HG03558 (cell line): ENCODE data around the gene UNC13C.

ENCODE experiments used
- ATAC-seq: cut with Tn5 transposase; IDR thresholded peaks from one replicate; pipeline ENCODE4 v1.9.1; 2021; ENCODE audit warnings: moderate number of reproducible peaks; ENCODE audit not compliant: unreplicated experiment; ENCODE audit errors: extremely low read depth

Gene UNC13C

GRCh38 chr15:54605556-54605955 is 627.3 kb downstream of the UNC13C start:
- no peak for ATAC-seq

- no peak for ATAC-seq
These were observed 630.9 kb downstream of the UNC13C start for GRCh38 chr15:54608876-54609835.

- no peak for ATAC-seq
These were observed 639.9 kb downstream of the UNC13C start for GRCh38 chr15:54618120-54618519.

- ATAC-seq: no peak
These were observed 640.9 kb downstream of the UNC13C start for GRCh38 chr15:54619180-54619579.

- ATAC-seq: no peak
These were observed 642.7 kb downstream of the UNC13C start for GRCh38 chr15:54620916-54621315.

- ATAC-seq: no peak
These were observed 657.9 kb downstream of the UNC13C start for GRCh38 chr15:54636147-54636546.

- ATAC-seq: no peak
These were observed 660.4 kb downstream of the UNC13C start for GRCh38 chr15:54638666-54639065.

- ATAC-seq: no peak
These were observed 662.6 kb downstream of the UNC13C start for GRCh38 chr15:54640873-54641272.

GRCh38 chr15:54644796-54645195 is 666.6 kb downstream of the UNC13C start:
- ATAC-seq: no peak

- no peak for ATAC-seq
These were observed 681.4 kb downstream of the UNC13C start for GRCh38 chr15:54659646-54660045.

GRCh38 chr15:54660356-54660755 is 682.1 kb downstream of the UNC13C start:
- ATAC-seq: no peak

- ATAC-seq: no peak
These were observed 697.0 kb downstream of the UNC13C start for GRCh38 chr15:54675241-54675640.

- no peak for ATAC-seq
These were observed 703.3 kb downstream of the UNC13C start for GRCh38 chr15:54681584-54681983.
